Type B pancreatic cell (in vitro differentiated cells): Measurements from ENCODE around the gene C6. TPM values are rescaled to one million over a fixed set of nuclear protein-coding genes. Genes with fewer than 3 reads are reported as not detected.
"Not testable (repeated sequence)": the region's sequence is repeated elsewhere in the genome, so short reads cannot be mapped to it uniquely, and the experiment has no call there.

ENCODE experiments used
- DNase-seq: peaks from one replicate; pipeline ENCODE4 v3.0.0; 2021; ENCODE audit warnings: mixed read lengths; ENCODE audit not compliant: unreplicated experiment; ENCODE audit errors: extremely low spot score
- H3K27ac Mint-ChIP-seq: 2 replicates; pipeline ENCODE4 v1.8.0; 2021; ENCODE audit warnings: mild to moderate bottlenecking, mixed read lengths
- H3K27me3 Mint-ChIP-seq: 2 replicates; pipeline ENCODE4 v1.8.0; 2021; ENCODE audit warnings: mixed read lengths
- H3K36me3 Mint-ChIP-seq: 2 replicates; pipeline ENCODE4 v1.8.0; 2021; ENCODE audit warnings: mixed read lengths
- H3K4me1 Mint-ChIP-seq: one replicate; pipeline ENCODE4 v1.8.0; 2021; ENCODE audit warnings: mixed read lengths; ENCODE audit not compliant: unreplicated experiment
- H3K4me3 Mint-ChIP-seq: 2 replicates; pipeline ENCODE4 v1.8.0; 2021; ENCODE audit warnings: mild to moderate bottlenecking, mixed read lengths
- H3K9me3 Mint-ChIP-seq: 2 replicates; pipeline ENCODE4 v1.8.0; 2021; ENCODE audit warnings: mixed read lengths
- total RNA-seq: library from RNA; stranded (reverse); gene quantifications from 2 replicates; pipeline ENCODE4 v1.2.1, GENCODE V29; 2021; ENCODE audit warnings: low replicate concordance
- TF ChIP-seq, protein P1 (sequence below): fragments of 200-600 bp; sonication (generic); conservative IDR thresholded peaks from 2 replicates; pipeline ENCODE4 v1.5.0; 2021; ENCODE audit warnings: antibody characterized with exemption, mild to moderate bottlenecking

The C6 gene
- total RNA-seq, 1 donor from 2014 or later: 2.3 TPM

GRCh38 chr5:41232797-41233196, 19.5 kb upstream of the C6 start:
- no peak overlapping the region for H3K27ac Mint-ChIP-seq
- TF ChIP-seq, protein P1, sequence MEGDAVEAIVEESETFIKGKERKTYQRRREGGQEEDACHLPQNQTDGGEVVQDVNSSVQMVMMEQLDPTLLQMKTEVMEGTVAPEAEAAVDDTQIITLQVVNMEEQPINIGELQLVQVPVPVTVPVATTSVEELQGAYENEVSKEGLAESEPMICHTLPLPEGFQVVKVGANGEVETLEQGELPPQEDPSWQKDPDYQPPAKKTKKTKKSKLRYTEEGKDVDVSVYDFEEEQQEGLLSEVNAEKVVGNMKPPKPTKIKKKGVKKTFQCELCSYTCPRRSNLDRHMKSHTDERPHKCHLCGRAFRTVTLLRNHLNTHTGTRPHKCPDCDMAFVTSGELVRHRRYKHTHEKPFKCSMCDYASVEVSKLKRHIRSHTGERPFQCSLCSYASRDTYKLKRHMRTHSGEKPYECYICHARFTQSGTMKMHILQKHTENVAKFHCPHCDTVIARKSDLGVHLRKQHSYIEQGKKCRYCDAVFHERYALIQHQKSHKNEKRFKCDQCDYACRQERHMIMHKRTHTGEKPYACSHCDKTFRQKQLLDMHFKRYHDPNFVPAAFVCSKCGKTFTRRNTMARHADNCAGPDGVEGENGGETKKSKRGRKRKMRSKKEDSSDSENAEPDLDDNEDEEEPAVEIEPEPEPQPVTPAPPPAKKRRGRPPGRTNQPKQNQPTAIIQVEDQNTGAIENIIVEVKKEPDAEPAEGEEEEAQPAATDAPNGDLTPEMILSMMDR: no peak
- H3K9me3 Mint-ChIP-seq: peaks cover 21% of the 10 kb centered on the region
- no peaks in the 10 kb centered on the region for H3K4me1 Mint-ChIP-seq
- no peak for DNase-seq
- H3K4me3 Mint-ChIP-seq: no peak overlapping the region
- no peaks in the 10 kb centered on the region for H3K27me3 Mint-ChIP-seq
- no peaks in the 10 kb centered on the region for H3K36me3 Mint-ChIP-seq

- H3K27me3 Mint-ChIP-seq, H3K36me3 Mint-ChIP-seq, H3K4me3 Mint-ChIP-seq, H3K4me1 Mint-ChIP-seq, DNase-seq: not testable (repeated sequence)
- H3K27ac Mint-ChIP-seq: peak overlapping the region; percentile 50
- peaks cover 26% of the 10 kb centered on the region for H3K9me3 Mint-ChIP-seq
Observed at GRCh38 chr5:41230276-41230675, 16.9 kb upstream of the C6 start.

DNA sequence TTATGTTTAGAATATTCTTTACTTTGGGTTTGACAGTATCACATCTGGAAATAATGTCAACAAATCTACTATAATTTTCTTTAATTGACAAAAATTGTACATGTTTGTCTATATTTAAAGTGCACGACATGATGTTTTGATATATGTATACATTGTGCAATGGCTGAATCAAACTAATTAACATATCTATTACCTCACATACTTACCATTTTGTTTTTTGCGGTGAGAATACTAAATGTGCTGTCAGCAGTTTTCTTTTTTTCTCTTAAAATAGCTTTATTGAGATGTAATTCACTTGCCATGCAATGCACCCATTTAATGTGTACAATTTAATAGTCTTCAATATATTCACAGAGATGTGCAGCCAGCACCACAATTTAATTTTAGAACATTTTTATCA, 10.6 kb upstream of the C6 start:
- TF ChIP-seq, protein P1: no peak
- DNase-seq: no peak
- Mint-ChIP-seq H3K4me3 (no peak overlapping the region), H3K4me1 (peaks cover 12% of the 10 kb centered on the region), H3K27me3 (no peaks in the 10 kb centered on the region), H3K36me3 (no peaks in the 10 kb centered on the region), H3K27ac (no peak overlapping the region), H3K9me3 (peaks cover 10% of the 10 kb centered on the region)

DNA sequence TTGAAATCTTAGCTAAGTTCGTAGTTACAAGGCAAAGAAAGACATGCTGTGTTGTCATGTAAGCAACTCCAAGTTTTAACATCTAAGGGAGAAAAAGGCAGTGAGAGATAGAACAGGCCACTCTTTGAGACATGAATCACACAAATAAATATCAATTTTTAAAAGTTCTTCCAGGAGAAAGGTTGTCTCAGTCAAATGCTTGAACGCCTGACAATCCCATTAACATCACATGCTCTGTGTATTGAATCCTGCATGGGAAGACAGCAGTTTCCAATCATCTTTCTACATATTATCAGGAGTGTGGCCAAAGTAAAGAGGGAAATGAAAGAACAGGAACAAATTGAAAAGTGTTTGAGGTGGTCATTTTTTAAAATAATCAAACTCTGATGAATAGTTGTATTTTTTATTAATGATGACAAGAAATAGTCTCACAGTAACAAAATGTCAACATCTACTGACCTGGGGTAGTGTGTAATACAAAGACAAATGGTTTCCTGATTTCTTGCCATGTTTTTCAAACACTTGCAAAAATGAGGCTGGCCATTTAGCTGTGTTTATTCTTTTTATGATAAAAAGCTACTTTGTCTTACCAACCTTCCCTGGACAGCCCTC, 6.4 kb upstream of the C6 start:
- no peak overlapping the region for H3K4me3 Mint-ChIP-seq
- TF ChIP-seq, protein P1: no peak
- DNase-seq: no peak
- H3K36me3 Mint-ChIP-seq: no peaks in the 10 kb centered on the region
- peak overlapping the region; percentile 23 for H3K27ac Mint-ChIP-seq
- H3K4me1 Mint-ChIP-seq: peaks cover 16% of the 10 kb centered on the region
- no peaks in the 10 kb centered on the region for H3K27me3 Mint-ChIP-seq
- no peaks in the 10 kb centered on the region for H3K9me3 Mint-ChIP-seq

- H3K4me3 Mint-ChIP-seq: no peak overlapping the region
- H3K27ac Mint-ChIP-seq: peak overlapping the region; percentile 23
- no peaks in the 10 kb centered on the region for H3K36me3 Mint-ChIP-seq
Observed at GRCh38 chr5:41218929-41219657, 5.8 kb upstream of the C6 start.

GRCh38 chr5:41214182-41214581, 850 bp upstream of the C6 start:
- H3K4me3 Mint-ChIP-seq: no peak overlapping the region
- H3K27me3 Mint-ChIP-seq: no peaks in the 10 kb centered on the region
- no peak for DNase-seq
- no peaks in the 10 kb centered on the region for H3K36me3 Mint-ChIP-seq
- peaks cover 5% of the 10 kb centered on the region for H3K4me1 Mint-ChIP-seq
- H3K9me3 Mint-ChIP-seq: no peaks in the 10 kb centered on the region
- H3K27ac Mint-ChIP-seq: no peak overlapping the region
- TF ChIP-seq, protein P1: no peak

More at GRCh38 chr5:41218929-41219657, 5.8 kb upstream of the C6 start:
- no peaks in the 10 kb centered on the region for H3K9me3 Mint-ChIP-seq
- DNase-seq: no peak
- no peaks in the 10 kb centered on the region for H3K27me3 Mint-ChIP-seq
- peaks cover 16% of the 10 kb centered on the region for H3K4me1 Mint-ChIP-seq
- TF ChIP-seq, protein P1: no peak
